Esophagus squamous epithelium (tissue), 4 donors: ENCODE data around the gene APOBEC3H.

Experiments
- POLR2A ChIP-seq, 4 donors: fragments of 450-650 bp; IDR thresholded peaks; one replicate each; pipeline ENCODE4 v1.6.1; 2017; ENCODE audit warnings: antibody characterized with exemption in 4 of 4, mild to moderate bottlenecking in 4 of 4, moderate library complexity in 3 of 4
- TF ChIP-seq, protein P1 (sequence below), 6 experiments: fragments of 450-650 bp in 4 of 6; fragments of 200-600 bp in 2 of 6; sonication (generic) in 2 of 6; IDR thresholded peaks; one replicate each; pipeline ENCODE4 v1.5.1; 2016 to 2019; ENCODE audit warnings: antibody characterized with exemption in 6 of 6, mild to moderate bottlenecking in 4 of 6, moderate library complexity in 4 of 6

DNA sequence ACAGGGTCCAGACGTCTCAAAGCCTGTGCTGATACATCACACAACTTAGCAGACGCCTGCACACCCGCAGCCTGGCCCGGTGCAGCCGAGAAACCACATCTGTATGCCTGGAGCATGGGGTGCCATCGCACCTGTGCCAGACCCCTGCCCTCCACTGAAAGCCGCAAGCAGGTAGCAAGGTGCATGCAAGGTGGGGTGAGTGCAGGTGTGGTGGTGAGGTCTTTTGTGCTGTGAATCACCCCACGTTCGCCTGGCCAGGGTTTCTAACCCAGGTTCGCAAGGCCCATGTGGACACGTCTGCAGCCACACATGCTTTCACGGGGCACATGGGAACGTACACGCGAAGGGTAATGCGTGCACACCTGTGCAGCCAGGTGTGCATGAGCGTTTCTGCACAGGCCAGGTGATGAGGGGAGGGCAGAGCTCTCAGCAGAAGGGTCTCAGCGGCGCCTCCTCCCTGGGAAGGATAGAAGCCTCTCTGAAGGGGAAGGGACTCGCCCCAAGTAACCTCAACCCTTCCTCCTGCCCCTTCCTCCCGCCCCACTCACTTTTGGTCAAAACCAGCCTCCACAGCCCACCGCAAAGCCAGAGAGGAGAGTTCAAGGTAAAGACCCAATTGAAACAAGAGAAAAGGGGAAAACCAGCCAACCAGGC lies 36.0 kb downstream of the APOBEC3H start:
- TF ChIP-seq, protein P1, sequence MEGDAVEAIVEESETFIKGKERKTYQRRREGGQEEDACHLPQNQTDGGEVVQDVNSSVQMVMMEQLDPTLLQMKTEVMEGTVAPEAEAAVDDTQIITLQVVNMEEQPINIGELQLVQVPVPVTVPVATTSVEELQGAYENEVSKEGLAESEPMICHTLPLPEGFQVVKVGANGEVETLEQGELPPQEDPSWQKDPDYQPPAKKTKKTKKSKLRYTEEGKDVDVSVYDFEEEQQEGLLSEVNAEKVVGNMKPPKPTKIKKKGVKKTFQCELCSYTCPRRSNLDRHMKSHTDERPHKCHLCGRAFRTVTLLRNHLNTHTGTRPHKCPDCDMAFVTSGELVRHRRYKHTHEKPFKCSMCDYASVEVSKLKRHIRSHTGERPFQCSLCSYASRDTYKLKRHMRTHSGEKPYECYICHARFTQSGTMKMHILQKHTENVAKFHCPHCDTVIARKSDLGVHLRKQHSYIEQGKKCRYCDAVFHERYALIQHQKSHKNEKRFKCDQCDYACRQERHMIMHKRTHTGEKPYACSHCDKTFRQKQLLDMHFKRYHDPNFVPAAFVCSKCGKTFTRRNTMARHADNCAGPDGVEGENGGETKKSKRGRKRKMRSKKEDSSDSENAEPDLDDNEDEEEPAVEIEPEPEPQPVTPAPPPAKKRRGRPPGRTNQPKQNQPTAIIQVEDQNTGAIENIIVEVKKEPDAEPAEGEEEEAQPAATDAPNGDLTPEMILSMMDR (IDR thresholded peaks at IDR 0.05) = no peak
- no peak for TF ChIP-seq POLR2A (IDR thresholded peaks at IDR 0.05)
